Neural progenitor cell (in vitro differentiated cells): ENCODE measurements around the gene KSR1.

ENCODE experiments used
- EZH2 ChIP-seq: fragments of 200-600 bp; sonication (generic); IDR thresholded peaks from 2 replicates; pipeline ENCODE4 v1.6.1; 2017; ENCODE audit warnings: antibody characterized with exemption, mild to moderate bottlenecking, moderate library complexity
- TF ChIP-seq, protein P1 (sequence below): fragments of 200-600 bp; sonication (generic); IDR thresholded peaks from 2 replicates; pipeline ENCODE4 v1.5.1; 2017; ENCODE audit warnings: antibody characterized with exemption, mild to moderate bottlenecking

DNA sequence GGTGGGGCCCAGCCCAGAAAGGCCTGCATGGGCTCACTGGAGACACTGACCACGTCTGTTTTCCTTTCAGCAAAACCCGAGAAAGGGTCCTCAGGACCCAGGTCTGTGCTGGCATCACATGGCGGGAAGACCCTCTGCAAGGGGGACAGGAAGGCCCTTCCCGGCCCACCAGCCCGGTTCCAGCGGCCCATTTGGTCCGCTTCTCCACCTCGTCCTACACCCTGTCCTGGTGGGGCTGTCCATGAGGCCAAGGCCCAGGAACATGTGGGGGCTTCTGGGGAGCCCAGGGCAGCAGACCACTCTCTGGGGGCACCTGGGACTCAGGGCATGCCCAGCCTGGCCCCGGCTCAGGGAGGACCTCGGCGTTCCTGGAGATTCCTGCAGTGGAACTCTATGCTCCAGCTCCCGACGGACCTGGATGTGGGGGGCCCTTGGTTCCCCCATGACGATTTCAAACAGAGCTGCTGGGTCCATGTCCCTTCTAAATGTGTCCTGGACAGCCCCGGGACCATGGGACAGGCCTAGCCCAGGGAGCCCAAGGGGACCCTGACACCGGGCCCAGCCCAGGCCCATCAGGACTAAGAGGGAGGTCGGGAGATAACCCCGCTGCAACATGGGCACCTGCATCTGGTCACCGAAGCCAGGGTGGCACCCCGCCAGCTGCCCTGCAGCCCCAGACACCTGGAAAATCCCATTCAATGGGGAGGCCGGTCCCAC lies 26.4 kb upstream of the KSR1 start:
- TF ChIP-seq, protein P1, sequence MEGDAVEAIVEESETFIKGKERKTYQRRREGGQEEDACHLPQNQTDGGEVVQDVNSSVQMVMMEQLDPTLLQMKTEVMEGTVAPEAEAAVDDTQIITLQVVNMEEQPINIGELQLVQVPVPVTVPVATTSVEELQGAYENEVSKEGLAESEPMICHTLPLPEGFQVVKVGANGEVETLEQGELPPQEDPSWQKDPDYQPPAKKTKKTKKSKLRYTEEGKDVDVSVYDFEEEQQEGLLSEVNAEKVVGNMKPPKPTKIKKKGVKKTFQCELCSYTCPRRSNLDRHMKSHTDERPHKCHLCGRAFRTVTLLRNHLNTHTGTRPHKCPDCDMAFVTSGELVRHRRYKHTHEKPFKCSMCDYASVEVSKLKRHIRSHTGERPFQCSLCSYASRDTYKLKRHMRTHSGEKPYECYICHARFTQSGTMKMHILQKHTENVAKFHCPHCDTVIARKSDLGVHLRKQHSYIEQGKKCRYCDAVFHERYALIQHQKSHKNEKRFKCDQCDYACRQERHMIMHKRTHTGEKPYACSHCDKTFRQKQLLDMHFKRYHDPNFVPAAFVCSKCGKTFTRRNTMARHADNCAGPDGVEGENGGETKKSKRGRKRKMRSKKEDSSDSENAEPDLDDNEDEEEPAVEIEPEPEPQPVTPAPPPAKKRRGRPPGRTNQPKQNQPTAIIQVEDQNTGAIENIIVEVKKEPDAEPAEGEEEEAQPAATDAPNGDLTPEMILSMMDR, result no peak
- TF ChIP-seq EZH2, result no peak
